ENCODE results near the gene PARP15. TPM values are rescaled to one million over a fixed set of nuclear protein-coding genes. Genes with fewer than 3 reads are reported as not detected.

PARP15 gene
- total and polyA plus RNA-seq, 2 donors (not counting 3 experiments of a cell fraction or from before 2014, with no cell fraction given): 0.81 to 1.4 TPM

- no peaks in the 10 kb centered on the region for H3K4me1 ChIP-seq (ENCODE audit: control insufficient read depth, extremely low read depth, insufficient read depth, low read length)
- no TSS peak for BruUV-seq (replicated peaks)
- H3K36me3 ChIP-seq (ENCODE audit: control insufficient read depth in 2 of 2, extremely low read depth in 1 of 2, insufficient read depth in 2 of 2, low read length in 2 of 2): no peaks in the 10 kb centered on the region
- TF ChIP-seq POLR2AphosphoS5 (IDR thresholded peaks at IDR 0.05; ENCODE audit: insufficient read depth, low read depth, low read length) (no peak), POLR2A (IDR thresholded peaks at IDR 0.05; ENCODE audit: low read depth, low read length) (no peak), EZH2 (IDR thresholded peaks at IDR 0.05; ENCODE audit: borderline replicate concordance, low read depth, low read length, severe bottlenecking) (no peak), GATA2 (IDR thresholded peaks at IDR 0.05; ENCODE audit: insufficient read depth, insufficient read length, low read depth, low read length) (no peak), FOS (IDR thresholded peaks at IDR 0.05; ENCODE audit: borderline replicate concordance, insufficient read depth, low read length) (no peak), JUN (IDR thresholded peaks at IDR 0.05; ENCODE audit: borderline replicate concordance, insufficient read depth, insufficient read length, low read depth) (no peak), CTCF (IDR thresholded peaks at IDR 0.05; ENCODE audit: extremely low read depth in 1 of 2, insufficient read depth in 1 of 2, low read depth in 1 of 2, low read length in 2 of 2) (no peak), MYC (IDR thresholded peaks at IDR 0.05; ENCODE audit: low read depth, low read length) (no peak), MAX (IDR thresholded peaks at IDR 0.05; ENCODE audit: insufficient read depth, insufficient read length) (no peak)
- H3K27ac ChIP-seq (ENCODE audit: insufficient read depth, low read depth, low read length): no peak overlapping the region
- CTCF ChIA-PET: no interaction called here
- no peaks in the 10 kb centered on the region for H3K9me1 ChIP-seq (replicated peaks; ENCODE audit: control insufficient read depth, extremely low read depth, insufficient read depth, low read length)
- H3K79me2 ChIP-seq (ENCODE audit: control insufficient read depth, insufficient read depth, low read length): no peaks in the 10 kb centered on the region
- H3K27me3 ChIP-seq (ENCODE audit: control insufficient read depth in 2 of 2, insufficient read depth in 2 of 2, low read length in 2 of 2): peaks cover 16 to 23% of the 10 kb centered on the region in 2 experiments
- no peak overlapping the region for H3K4me2 ChIP-seq (ENCODE audit: insufficient read depth, low read length)
- POLR2A ChIA-PET: no interaction called here
- no peak overlapping the region for H2AFZ ChIP-seq (ENCODE audit: low read depth, low read length)
- intact Hi-C loops (cut with micrococcal nuclease) (no loop called here), dilution Hi-C loops (cut with MboI; ENCODE audit: extremely low pct_ligation_motif_present, low sequenced_read_pairs) (no loop called here)
- H3K9ac ChIP-seq (replicated peaks; ENCODE audit: extremely low read depth, insufficient read depth, low read length): no peak overlapping the region
- DNase-seq (ENCODE audit: low read depth, low spot score): no peak
- H4K20me1 ChIP-seq (replicated peaks; ENCODE audit: control insufficient read depth, extremely low read depth, insufficient read depth, low read length): no peaks in the 10 kb centered on the region
- no peaks in the 10 kb centered on the region for H3K9me3 ChIP-seq (replicated peaks; ENCODE audit: control insufficient read depth, insufficient read depth, low read length)
- no peak overlapping the region for H3K4me3 ChIP-seq (replicated peaks in 1 of 3; ENCODE audit: insufficient read depth in 1 of 3, low read depth in 1 of 3, low read length in 3 of 3)
- no peak for FAIRE-seq
Measured at GRCh38 chr3:122623031-122623829, 45.8 kb downstream of the PARP15 start.

All from endothelial cell of umbilical vein (primary cell).